Measurements from ENCODE around the gene SLC24A2.

Gene SLC24A2

DNA sequence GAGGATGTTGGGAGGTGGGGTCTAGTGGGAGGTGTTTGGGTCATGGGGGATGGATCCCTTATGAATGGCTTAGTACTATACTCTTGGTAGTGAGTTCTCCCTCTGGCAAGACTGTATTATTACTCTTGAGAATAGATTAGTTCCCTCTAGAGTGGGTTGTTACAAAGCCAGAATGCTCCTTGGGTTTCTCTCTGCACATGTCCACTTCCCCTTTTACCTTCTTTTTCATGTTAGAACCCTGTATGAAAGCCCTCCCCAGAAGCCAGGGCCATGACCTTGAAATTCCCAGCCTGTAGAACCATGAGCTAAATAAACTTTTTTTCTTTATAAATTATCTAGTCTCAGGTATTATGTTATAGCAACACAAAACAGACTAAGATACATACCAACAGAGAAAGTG, 31.1 kb downstream of the SLC24A2 start:
- no peak for DNase-seq (ENCODE audit: low read depth)

DNA sequence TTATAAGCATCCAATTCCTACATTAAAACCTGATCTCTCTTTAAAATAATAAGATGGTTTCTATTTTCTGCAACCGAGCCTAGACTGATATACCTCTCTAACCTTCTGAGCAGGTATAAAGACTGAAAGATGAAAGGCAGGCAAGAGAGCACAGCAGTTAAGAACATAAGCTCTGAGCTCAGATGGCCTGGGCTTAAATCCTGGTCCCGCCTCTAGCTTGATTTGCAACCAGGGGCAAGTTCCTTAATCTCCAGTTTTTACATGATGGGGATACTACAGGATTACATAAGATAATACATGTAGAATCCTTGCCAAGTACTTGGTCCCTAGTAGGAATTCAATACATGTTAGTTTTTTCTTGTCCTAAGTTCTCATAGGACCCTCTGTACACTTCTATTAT, 33.9 kb downstream of the SLC24A2 start:
- no peak for DNase-seq (ENCODE audit: low read depth)

DNA sequence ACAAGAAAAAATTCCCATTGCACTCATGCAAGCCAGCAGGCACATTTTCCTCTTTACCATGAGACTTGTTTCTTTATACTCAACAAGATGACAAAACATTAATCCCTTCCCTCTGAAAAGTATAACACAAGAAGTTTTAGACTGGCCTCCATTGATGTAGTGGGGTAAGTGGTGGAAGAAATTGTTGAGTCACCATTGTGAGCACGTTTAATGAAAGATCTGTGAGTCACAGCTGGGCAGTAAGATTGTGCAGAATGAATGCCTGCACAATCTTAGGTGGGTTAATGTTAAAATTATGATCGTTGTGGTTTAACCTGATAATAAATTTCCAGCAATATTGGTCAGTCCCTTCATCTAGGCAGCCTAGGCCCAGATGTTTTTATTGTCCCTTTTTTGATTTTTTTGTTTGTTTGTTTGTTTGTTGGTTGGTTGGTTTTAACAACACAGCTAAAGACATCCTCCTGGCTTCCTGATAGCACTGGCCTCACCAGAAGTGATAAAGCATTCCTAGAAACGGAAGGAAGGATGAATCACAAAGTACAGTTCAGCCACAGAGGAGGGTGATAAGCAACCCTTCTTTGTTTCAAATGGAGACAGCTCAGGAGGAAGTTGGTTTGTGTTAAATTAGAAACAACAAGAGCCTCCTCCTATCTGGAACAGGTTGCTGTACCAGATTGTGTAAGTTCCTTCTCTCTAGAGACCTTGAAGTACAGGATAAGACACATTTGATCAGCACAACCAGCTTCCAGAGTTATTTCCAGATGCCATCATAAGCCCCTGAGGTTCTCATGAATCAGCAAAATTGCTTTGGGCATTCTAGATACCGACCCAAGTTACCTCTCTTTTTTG, 40.3 kb downstream of the SLC24A2 start:
- no peak for DNase-seq (ENCODE audit: low read depth)

DNA sequence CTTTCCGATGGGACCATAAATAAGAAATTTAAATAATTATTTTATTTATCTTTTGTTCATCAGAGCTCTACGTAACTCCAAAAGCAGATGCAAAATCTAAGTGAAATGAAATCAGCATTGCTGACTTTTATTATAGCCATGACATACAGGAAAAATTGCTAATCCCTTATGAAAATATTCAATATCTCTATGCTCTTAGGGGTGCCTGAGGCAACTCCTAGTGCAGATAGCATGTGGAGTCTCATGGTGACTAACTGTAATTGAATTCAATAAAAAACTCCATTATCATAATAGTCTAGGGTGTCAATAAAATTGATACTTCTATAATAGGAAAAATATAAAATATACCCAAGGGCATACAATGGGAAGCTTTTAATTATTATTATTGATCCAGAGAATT, 42.6 kb downstream of the SLC24A2 start:
- DNase-seq (ENCODE audit: low read depth): no peak

DNA sequence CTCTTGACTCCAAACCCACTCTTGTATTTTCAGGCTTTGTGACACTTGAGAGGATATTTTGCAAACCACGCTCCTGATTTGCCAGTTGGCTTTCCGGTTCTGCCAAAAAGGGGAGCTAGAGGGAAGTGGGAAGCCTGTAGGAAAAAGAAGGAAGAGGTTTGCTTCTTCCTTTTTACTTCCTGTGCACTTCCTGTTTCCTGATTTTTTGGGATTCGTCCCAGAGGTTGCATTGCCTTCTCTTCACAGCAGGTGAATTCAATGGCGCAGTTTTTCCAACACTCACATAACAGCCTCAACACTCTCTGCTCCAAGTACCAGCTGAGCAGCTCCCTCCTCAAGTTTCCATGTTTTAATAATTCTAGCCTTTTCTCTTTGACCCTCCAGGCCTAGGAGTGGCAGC, 47.7 kb downstream of the SLC24A2 start:
- DNase-seq (ENCODE audit: low read depth): no peak

All from stimulated activated CD8-positive, alpha-beta memory T cell treated with anti-CD3 and anti-CD28 coated beads, Interleukin-12 subunit alpha, Interleukin-12 subunit beta, amount 100 ng/mL, for 1 hour (primary cell).